Endodermal cell (in vitro differentiated cells): ENCODE measurements around the gene ARHGAP26. TPM values are rescaled to one million over a fixed set of nuclear protein-coding genes. Genes with fewer than 3 reads are reported as not detected.
"Not testable (repeated sequence)": the region's sequence is repeated elsewhere in the genome, so short reads cannot be mapped to it uniquely, and the experiment has no call there.

Experiments
- DNase-seq: peaks from one replicate; pipeline ENCODE4 v3.0.0-alpha.2; 2017
- H3K27ac ChIP-seq: 2 replicates; pipeline ENCODE4 v1.5.1; 2013; ENCODE audit warnings: mild to moderate bottlenecking, low read depth, low read length, moderate library complexity
- H3K27me3 ChIP-seq: 2 replicates; pipeline ENCODE4 v1.6.1; 2013; ENCODE audit warnings: mild to moderate bottlenecking, low read length, moderate library complexity; ENCODE audit not compliant: insufficient read depth, control insufficient read depth, poor library complexity, severe bottlenecking
- H3K36me3 ChIP-seq: 2 replicates; pipeline ENCODE4 v1.7.0; 2013; ENCODE audit warnings: mild to moderate bottlenecking, low read length, moderate library complexity; ENCODE audit not compliant: control insufficient read depth, insufficient read depth
- H3K4me1 ChIP-seq: one replicate; pipeline ENCODE4 v1.7.0; 2013; ENCODE audit warnings: low read length; ENCODE audit not compliant: control insufficient read depth, insufficient read depth
- H3K4me3 ChIP-seq: 2 replicates; pipeline ENCODE4 v1.5.1; 2013; ENCODE audit warnings: mild to moderate bottlenecking, low read length, moderate library complexity
- H3K9ac ChIP-seq: 2 replicates; pipeline ENCODE4 v1.6.1; 2013; ENCODE audit warnings: mild to moderate bottlenecking, low read length, moderate library complexity; ENCODE audit not compliant: poor library complexity, severe bottlenecking; ENCODE audit errors: extremely low read depth
- H3K9me3 ChIP-seq: 2 replicates; pipeline ENCODE4 v1.6.1; 2013; ENCODE audit warnings: mild to moderate bottlenecking, low read length, moderate library complexity; ENCODE audit not compliant: control insufficient read depth
- H3K27ac Mint-ChIP-seq: 2 replicates; pipeline ENCODE4 v1.8.0; 2020; ENCODE audit warnings: mixed read lengths
- H3K27me3 Mint-ChIP-seq: 2 replicates; pipeline ENCODE4 v1.8.0; 2021; ENCODE audit warnings: mild to moderate bottlenecking, mixed read lengths; ENCODE audit not compliant: insufficient read depth
- H3K36me3 Mint-ChIP-seq: 2 replicates; pipeline ENCODE4 v1.8.0; 2020; ENCODE audit warnings: low read depth, mixed read lengths
- H3K4me1 Mint-ChIP-seq: 2 replicates; pipeline ENCODE4 v1.8.0; 2020; ENCODE audit warnings: mixed read lengths
- H3K4me3 Mint-ChIP-seq: 2 replicates; pipeline ENCODE4 v1.8.0; 2020; ENCODE audit warnings: mild to moderate bottlenecking, moderate library complexity, mixed read lengths
- H3K9me3 Mint-ChIP-seq: 2 replicates; pipeline ENCODE4 v1.8.0; 2020; ENCODE audit warnings: mild to moderate bottlenecking, mixed read lengths
- WGBS, 2 experiments: methylation state at CpG; one replicate each; pipeline versions ENCODE4 v1.1.5 to v1.1.7; 2013; ENCODE audit warnings: missing lambda C conversion rate in 2 of 2, mixed read lengths in 1 of 2; ENCODE audit not compliant: insufficient coverage in 1 of 2, insufficient read length in 1 of 2; 5-methylcytosine and 5-hydroxymethylcytosine counted together
- total RNA-seq, 2 donors: library from RNA; stranded (reverse); fragmentation: NEBNext Ultra II Directional in 1 of 2; extraction: Animal tissue kit (Norgen Biotek cat#: 25700) in 1 of 2; gene quantifications; 2 replicates in 1 of 2; 3 replicates in 1 of 2; pipeline ENCODE4 v1.2.1, GENCODE V29; 2021
- TF ChIP-seq, protein P1 (sequence below): fragments of 200-600 bp; sonication (generic); conservative IDR thresholded peaks from 2 replicates; pipeline ENCODE4 v1.5.0; 2021; ENCODE audit warnings: antibody characterized with exemption, mild to moderate bottlenecking

The ARHGAP26 gene
- total RNA-seq, 2 donors from 2014 or later: 49.2 to 60.5 TPM

DNA sequence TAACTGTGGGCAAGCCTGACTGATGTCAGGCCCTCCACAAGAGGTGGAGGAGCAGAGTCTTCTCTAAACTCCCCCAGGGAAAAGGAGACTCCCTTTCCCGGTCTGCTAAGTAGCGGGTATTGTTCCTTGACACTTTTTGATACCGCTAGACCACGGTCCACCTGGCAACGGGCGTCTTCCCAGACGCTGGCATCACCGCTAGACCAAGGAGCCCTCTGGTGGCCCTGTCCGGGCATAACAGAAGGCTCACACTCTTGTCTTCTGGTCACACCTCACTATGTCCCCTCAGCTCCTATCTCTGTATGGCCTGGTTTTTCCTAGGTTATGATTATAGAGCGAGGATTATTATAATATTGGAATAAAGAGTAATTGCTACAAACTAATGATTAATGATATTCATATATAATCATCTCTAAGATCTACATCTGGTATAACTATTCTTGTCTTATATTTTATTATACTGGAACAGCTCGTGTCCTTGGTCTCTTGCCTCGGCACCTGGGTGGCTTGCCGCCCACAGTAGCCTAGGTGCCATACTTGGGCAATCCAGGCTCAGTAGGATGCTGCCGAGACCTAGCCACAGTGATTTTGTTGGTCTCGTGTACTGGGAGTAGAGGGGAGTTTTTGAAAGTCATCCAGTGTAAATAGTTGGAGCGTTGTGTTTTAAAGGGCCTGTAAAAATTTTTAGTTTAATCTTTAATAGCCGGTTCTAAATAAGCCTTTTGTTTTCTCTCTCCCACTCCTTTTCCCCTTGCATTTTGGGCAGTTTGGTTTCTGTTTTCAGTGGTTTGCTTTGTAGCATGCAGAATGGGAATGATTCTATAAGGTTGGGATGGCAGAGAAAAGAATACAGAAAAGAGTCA, 195.3 kb downstream of the ARHGAP26 start:
- not testable (repeated sequence) for H3K27me3 Mint-ChIP-seq, H3K4me1 ChIP-seq, H3K36me3 ChIP-seq, H3K27me3 ChIP-seq, H3K9ac ChIP-seq, H3K4me3 Mint-ChIP-seq, H3K4me1 Mint-ChIP-seq, H3K4me3 ChIP-seq, H3K9me3 ChIP-seq, H3K27ac ChIP-seq
- DNase-seq: peak; percentile 55
- WGBS, 2 experiments: 63 to 65% methylated on average over 4 to 15 of the region's 17 CpGs
- Mint-ChIP-seq H3K27ac (peak overlapping the region; percentile 74), H3K9me3 (peaks cover 13% of the 10 kb centered on the region), H3K36me3 (peaks cover 27% of the 10 kb centered on the region)
- TF ChIP-seq, protein P1, sequence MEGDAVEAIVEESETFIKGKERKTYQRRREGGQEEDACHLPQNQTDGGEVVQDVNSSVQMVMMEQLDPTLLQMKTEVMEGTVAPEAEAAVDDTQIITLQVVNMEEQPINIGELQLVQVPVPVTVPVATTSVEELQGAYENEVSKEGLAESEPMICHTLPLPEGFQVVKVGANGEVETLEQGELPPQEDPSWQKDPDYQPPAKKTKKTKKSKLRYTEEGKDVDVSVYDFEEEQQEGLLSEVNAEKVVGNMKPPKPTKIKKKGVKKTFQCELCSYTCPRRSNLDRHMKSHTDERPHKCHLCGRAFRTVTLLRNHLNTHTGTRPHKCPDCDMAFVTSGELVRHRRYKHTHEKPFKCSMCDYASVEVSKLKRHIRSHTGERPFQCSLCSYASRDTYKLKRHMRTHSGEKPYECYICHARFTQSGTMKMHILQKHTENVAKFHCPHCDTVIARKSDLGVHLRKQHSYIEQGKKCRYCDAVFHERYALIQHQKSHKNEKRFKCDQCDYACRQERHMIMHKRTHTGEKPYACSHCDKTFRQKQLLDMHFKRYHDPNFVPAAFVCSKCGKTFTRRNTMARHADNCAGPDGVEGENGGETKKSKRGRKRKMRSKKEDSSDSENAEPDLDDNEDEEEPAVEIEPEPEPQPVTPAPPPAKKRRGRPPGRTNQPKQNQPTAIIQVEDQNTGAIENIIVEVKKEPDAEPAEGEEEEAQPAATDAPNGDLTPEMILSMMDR: peak; percentile 76

DNA sequence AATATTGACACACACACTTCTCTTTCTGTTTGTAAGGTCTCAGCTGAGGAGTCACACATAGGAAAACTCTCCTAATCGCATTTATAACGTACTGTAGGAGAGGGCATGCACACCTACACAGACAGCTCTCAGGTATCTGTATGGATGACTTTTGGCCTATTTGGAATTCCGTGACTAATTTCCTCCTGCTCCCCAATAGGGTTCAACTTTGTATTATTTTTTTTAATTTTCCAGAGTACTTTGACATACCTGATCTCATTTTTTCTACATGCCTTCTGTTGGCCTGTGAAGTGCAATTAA, 195.9 kb downstream of the ARHGAP26 start:
- Histone ChIP-seq H3K9me3 (peaks cover 4% of the 10 kb centered on the region), H3K36me3 (no peaks in the 10 kb centered on the region), H3K9ac (no peak overlapping the region), H3K27me3 (no peaks in the 10 kb centered on the region), H3K4me1 (no peaks in the 10 kb centered on the region), H3K4me3 (no peak overlapping the region), H3K27ac (no peak overlapping the region)
- TF ChIP-seq, protein P1: no peak
- DNase-seq: no peak
- WGBS, 2 experiments: 92 to 93% methylated on average over 3 of the region's 3 CpGs
- no peak overlapping the region for H3K27ac Mint-ChIP-seq
- peaks cover 13% of the 10 kb centered on the region for H3K9me3 Mint-ChIP-seq
- H3K4me1 Mint-ChIP-seq: peaks cover 11% of the 10 kb centered on the region
- H3K36me3 Mint-ChIP-seq: peaks cover 27% of the 10 kb centered on the region
- no peak overlapping the region for H3K4me3 Mint-ChIP-seq
- H3K27me3 Mint-ChIP-seq: no peaks in the 10 kb centered on the region

DNA sequence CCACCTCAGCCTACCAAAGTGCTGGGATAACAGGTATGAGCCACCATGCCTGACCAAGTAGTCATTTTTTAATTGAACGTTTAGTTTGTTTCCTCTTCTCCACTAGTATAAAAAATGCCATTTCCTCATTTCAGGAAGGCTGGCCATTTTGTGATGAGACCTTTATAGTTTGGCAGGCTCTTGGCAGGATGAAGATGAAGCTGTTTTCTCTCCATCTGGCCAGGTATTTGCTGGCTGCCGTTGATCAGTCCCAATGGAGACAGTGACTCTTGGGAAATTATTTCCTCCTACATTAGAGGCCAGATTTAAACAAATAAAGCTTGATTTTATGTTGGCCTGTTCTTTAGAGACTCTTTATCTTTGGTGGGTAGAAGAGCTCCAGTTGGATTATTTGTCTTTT, 199.0 kb downstream of the ARHGAP26 start:
- no peak overlapping the region for H3K27ac ChIP-seq

More for the DNA sequence above, 199.0 kb downstream of the ARHGAP26 start:
- Histone ChIP-seq H3K9me3 (no peaks in the 10 kb centered on the region), H3K4me3 (no peak overlapping the region), H3K27me3 (no peaks in the 10 kb centered on the region), H3K9ac (no peak overlapping the region), H3K4me1 (peaks cover 4% of the 10 kb centered on the region), H3K36me3 (no peaks in the 10 kb centered on the region)
- 86 to 97% methylated on average over 1 to 2 of the region's 2 CpGs for WGBS, 2 experiments
- Mint-ChIP-seq H3K27ac (no peak overlapping the region), H3K4me1 (peaks cover 16% of the 10 kb centered on the region), H3K36me3 (peaks cover 15% of the 10 kb centered on the region), H3K27me3 (no peaks in the 10 kb centered on the region), H3K9me3 (peaks cover 6% of the 10 kb centered on the region), H3K4me3 (no peak overlapping the region)
- TF ChIP-seq, protein P1: no peak
- peak; percentile 4 for DNase-seq
